GM19351 (cell line): ENCODE measurements around the gene ZG16.
A peak's percentile ranks its signal among the peaks of the same experiment; 100 is the strongest.

Source experiments
- ATAC-seq: cut with Tn5 transposase; IDR thresholded peaks from one replicate; pipeline ENCODE4 v1.9.1; 2021; ENCODE audit warnings: mild to moderate bottlenecking, moderate library complexity; ENCODE audit not compliant: unreplicated experiment

Gene ZG16

DNA sequence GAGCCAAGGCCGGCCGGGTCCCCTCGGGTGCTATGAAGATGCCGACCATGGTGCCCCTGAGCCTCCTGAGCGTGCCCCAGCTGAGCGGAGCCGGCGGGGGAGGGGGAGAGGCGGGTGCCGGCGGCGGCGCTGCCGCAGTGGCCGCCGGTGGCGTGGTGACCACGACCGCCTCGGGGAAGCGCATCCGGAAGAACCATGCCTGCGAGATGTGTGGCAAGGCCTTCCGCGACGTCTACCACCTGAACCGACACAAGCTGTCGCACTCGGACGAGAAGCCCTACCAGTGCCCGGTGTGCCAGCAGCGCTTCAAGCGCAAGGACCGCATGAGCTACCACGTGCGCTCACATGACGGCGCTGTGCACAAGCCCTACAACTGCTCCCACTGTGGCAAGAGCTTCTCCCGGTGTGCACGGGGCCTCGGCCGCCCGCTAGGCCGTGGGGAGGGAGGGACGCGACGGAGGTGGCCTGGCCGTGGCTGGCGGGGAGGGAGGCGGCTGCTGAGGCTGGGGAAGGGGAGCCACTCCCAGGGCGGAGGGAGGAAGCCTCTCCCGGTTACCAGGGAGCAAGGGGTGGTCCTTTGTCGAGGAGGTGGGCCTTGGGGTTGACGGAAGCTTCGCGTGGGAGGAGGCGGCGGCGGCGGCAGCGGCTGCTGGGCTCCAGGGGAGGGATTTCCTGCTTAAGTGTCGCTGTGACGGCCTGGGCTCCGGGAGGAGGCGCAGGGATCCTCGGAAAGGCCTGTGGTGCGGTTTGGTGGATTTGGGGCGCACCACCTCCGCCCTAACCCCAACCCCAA is 29.6 kb downstream of the ZG16 start:
- ATAC-seq = no peak

DNA sequence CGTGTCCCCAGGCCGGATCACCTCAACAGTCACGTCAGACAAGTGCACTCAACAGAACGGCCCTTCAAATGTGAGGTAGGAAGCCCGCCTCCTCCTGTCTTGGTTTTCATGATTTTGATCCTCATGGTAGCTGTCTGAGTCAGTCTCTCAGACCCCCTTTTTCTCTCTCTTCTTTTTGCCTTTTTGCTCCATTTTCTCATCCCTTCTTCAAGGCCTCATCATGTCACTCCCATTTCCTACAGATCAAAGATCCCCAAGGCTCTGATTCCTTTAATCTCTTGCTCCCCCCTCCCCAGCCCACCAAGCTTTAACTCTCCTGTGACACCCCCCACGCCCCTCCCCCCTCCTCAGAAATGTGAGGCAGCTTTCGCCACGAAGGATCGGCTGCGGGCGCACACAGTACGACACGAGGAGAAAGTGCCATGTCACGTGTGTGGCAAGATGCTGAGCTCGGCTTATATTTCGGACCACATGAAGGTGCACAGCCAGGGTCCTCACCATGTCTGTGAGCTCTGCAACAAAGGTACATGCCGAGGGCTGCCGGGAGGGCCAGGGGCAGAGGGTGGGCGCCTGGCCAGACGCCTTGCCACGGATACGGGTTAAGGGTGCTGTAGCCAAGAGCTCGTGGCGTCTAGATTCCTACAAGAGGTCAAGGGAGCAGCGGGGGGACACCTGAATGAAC is 30.3 kb downstream of the ZG16 start:
- no peak for ATAC-seq

GRCh38 chr16:29809031-29809747 is 31.1 kb downstream of the ZG16 start:
- no peak for ATAC-seq

GRCh38 chr16:29809850-29810698 is 32.0 kb downstream of the ZG16 start:
- ATAC-seq = no peak

DNA sequence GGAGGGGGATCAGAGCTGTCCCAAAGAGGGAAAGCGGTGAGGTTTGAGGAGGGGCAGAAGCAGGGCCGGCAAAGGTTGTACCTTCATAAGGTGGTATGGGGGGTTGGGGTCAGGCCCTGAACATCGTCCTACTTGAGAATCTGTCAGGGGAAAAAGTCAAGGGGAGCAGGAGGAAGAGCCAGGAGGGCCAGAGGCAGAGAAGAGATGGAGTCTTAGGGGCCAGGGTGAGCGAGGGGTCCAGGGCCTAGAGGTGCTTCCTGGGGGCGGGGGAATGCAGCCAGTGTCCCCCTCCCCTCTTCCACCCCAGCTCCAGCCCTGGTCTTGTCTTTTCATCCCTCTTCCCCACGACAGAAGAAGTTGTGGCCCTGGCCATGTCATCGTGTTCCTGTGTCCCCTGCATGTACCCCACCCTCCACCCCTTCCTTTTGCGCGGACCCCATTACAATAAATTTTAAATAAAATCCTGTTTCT is 32.7 kb downstream of the ZG16 start:
- ATAC-seq = no peak

DNA sequence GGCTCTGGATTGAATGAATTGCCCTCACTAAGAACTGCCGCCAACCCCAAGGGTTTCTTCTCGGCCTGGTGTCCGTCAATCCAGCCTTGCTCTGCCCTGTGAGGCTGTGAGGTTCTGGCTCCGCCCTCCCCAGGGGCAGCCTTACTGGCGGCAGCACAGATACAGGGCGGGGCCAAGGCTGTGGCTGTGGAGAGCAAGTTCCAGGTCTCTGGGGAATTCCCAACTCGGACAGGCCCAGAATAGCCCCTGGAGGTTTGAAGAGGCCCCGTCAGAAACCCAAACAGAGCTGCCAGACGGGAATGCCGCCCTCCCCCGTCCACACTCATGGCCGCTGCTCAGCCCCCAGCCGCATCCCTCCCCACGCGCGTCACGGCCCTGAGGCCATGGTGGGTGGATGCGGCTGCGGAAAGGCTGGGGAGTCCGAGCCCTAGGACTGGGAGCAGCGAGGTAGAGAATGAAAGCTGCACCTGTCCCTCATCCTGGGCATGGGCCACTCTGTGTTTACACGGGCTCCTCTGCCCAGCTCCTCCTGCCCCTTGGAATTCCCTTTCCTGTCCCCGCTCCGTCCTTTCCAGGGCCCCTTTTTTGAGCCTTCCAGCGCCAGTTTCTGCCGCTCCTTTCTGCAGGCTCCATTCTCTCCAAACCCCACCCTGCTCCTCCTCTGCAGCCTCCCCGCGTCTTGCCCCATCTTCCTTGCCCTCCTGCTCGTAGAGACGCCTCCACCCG is 33.3 kb downstream of the ZG16 start:
- peak; percentile 46 for ATAC-seq

GRCh38 chr16:29811896-29812665 is 34.0 kb downstream of the ZG16 start, which contains the start of gene PRRT2:
PRRT2 (plus strand) TSS chr16:29812193; CDS start chr16:29813055, 862 bp downstream.
- ATAC-seq = no peak

GRCh38 chr16:29812754-29813643 is 34.9 kb downstream of the ZG16 start:
- ATAC-seq = no peak

GRCh38 chr16:29813644-29814562 is 35.8 kb downstream of the ZG16 start:
- ATAC-seq = no peak

GRCh38 chr16:29814592-29814991 is 36.5 kb downstream of the ZG16 start:
- ATAC-seq = no peak

- ATAC-seq = no peak
Observed at GRCh38 chr16:29815032-29815721, 37.1 kb downstream of the ZG16 start.

GRCh38 chr16:29815793-29816693 is 38.0 kb downstream of the ZG16 start, which contains the start of gene PAGR1:
PAGR1 (plus strand) TSS chr16:29816152; CDS start chr16:29816526, 374 bp downstream.
- ATAC-seq = peak; percentile 59

DNA sequence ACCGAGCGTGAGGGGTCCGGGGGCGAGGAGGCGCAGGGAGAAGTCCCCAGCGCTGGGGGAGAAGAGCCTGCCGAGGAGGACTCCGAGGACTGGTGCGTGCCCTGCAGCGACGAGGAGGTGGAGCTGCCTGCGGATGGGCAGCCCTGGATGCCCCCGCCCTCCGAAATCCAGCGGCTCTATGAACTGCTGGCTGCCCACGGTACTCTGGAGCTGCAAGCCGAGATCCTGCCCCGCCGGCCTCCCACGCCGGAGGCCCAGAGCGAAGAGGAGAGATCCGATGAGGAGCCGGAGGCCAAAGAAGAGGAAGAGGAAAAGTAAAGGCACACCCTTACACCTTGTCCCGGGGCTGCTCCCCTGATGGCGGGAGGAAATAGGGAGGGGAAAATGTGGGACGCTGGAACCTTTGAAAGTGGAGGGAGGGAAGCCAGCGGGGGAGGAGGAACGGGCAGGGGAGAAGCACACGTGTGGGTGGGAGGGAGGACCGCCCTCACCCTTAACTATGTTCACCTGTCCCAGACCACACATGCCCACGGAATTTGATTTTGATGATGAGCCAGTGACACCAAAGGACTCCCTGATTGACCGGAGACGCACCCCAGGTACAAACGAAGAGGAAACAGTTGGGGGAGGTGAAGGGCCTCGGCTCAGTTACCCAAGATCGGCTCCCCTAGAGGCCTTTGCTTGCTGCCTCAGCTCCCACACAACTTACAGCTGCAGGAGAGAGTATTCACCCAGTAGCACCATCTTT is 38.8 kb downstream of the ZG16 start:
- peak; percentile 11 for ATAC-seq

- no peak for ATAC-seq
Observed at GRCh38 chr16:29818082-29818481, 40.0 kb downstream of the ZG16 start.

DNA sequence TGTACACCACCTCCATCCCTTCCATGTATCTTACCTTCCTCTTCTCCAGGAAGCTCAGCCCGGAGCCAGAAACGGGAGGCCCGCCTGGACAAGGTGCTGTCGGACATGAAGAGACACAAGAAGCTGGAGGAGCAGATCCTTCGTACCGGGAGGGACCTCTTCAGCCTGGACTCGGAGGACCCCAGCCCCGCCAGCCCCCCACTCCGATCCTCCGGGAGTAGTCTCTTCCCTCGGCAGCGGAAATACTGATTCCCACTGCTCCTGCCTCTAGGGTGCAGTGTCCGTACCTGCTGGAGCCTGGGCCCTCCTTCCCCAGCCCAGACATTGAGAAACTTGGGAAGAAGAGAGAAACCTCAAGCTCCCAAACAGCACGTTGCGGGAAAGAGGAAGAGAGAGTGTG is 41.5 kb downstream of the ZG16 start:
- ATAC-seq = no peak
